H1 (cell line): ENCODE results near the gene TRABD2A. TPM values are rescaled to one million over a fixed set of nuclear protein-coding genes. Genes with fewer than 3 reads are reported as not detected.

Experiments
- CTCF ChIA-PET: fragments of 300-600 bp; sonication (Branson Sonifier 250); formaldehyde crosslinking; loops from one replicate; lab custom pipeline; 2021; ENCODE audit not compliant: partially characterized antibody; lab: Charles Lee
- POLR2A ChIA-PET: fragments of 300-600 bp; sonication (Branson Sonifier 250); formaldehyde crosslinking; loops from one replicate; lab custom pipeline; 2021; ENCODE audit warnings: inconsistent platforms; ENCODE audit not compliant: partially characterized antibody; lab: Charles Lee
- DNase-seq, 2 experiments: peaks; one replicate each; pipeline versions ENCODE4 v3.0.0 to v3.0.0-alpha.2; 2010 to 2022; ENCODE audit warnings: low spot score in 2 of 2, low read depth in 1 of 2, mixed read lengths in 1 of 2
- FAIRE-seq: peaks from 2 replicates; lab custom pipeline; 2011; peaks lifted over from hg19 to GRCh38; lab: Jason Lieb, UNC
- H2AFZ ChIP-seq: 2 replicates; pipeline ENCODE4 v1.8.1; 2012; ENCODE audit warnings: low read length, inconsistent platforms
- H2AK5ac ChIP-seq: 2 replicates; pipeline ENCODE4 v1.6.1; 2013; ENCODE audit warnings: low read depth, low read length
- H2BK120ac ChIP-seq: replicated peaks from 2 replicates; pipeline ENCODE3; 2013; ENCODE audit warnings: low read depth, low read length, inconsistent platforms
- H2BK12ac ChIP-seq: 2 replicates; pipeline ENCODE4 v1.6.1; 2013; ENCODE audit warnings: low read depth, low read length
- H2BK15ac ChIP-seq: 2 replicates; pipeline ENCODE4 v1.6.1; 2013; ENCODE audit warnings: low read length
- H2BK20ac ChIP-seq: 2 replicates; pipeline ENCODE4 v1.6.1; 2013; ENCODE audit warnings: low read length
- H2BK5ac ChIP-seq: 2 replicates; pipeline ENCODE4 v1.6.1; 2013; ENCODE audit warnings: low read depth, low read length
- H3K14ac ChIP-seq: 2 replicates; pipeline ENCODE4 v1.6.1; 2013; ENCODE audit warnings: inconsistent platforms; ENCODE audit not compliant: insufficient read length
- H3K18ac ChIP-seq: 2 replicates; pipeline ENCODE4 v1.6.1; 2013; ENCODE audit warnings: low read length; ENCODE audit errors: extremely low read depth
- H3K23ac ChIP-seq: 2 replicates; pipeline ENCODE4 v1.6.1; 2013; ENCODE audit warnings: inconsistent platforms; ENCODE audit not compliant: insufficient read length
- H3K23me2 ChIP-seq: 2 replicates; pipeline ENCODE4 v1.6.1; 2013; ENCODE audit warnings: low read depth, low read length
- H3K27ac ChIP-seq: 2 replicates; pipeline ENCODE4 v1.6.1; 2011; ENCODE audit warnings: low read depth, low read length, inconsistent platforms
- H3K27me3 ChIP-seq, 4 experiments: replicated peaks in 1 of 4; 1 replicate in 1 of 4; 2 replicates in 3 of 4; pipeline versions ENCODE4 v1.6.1 to v1.8.1; 2011 to 2013; ENCODE audit warnings: low read length in 3 of 4, mild to moderate bottlenecking in 3 of 4, inconsistent platforms in 2 of 4, mixed read lengths in 2 of 4, moderate library complexity in 1 of 4; ENCODE audit not compliant: control insufficient read depth in 3 of 4, insufficient read depth in 3 of 4; ENCODE audit errors: extremely low read depth in 1 of 4
- H3K36me3 ChIP-seq, 4 experiments: 2 replicates each; pipeline versions ENCODE4 v1.6.1 to v1.8.1; 2011 to 2013; ENCODE audit warnings: mild to moderate bottlenecking in 4 of 4, low read length in 3 of 4, moderate library complexity in 2 of 4, control low read depth in 1 of 4, inconsistent platforms in 1 of 4; ENCODE audit not compliant: insufficient read depth in 4 of 4, control insufficient read depth in 2 of 4
- H3K4ac ChIP-seq: replicated peaks from 2 replicates; pipeline ENCODE3; 2013; ENCODE audit warnings: low read length, low read depth, mixed read lengths, inconsistent platforms; ENCODE audit not compliant: insufficient read length
- H3K4me1 ChIP-seq, 4 experiments: replicated peaks in 1 of 4; 1 replicate in 1 of 4; 2 replicates in 3 of 4; pipeline versions ENCODE4 v1.6.1 to v1.8.1; 2011 to 2013; ENCODE audit warnings: low read length in 3 of 4, inconsistent platforms in 2 of 4, mixed read lengths in 1 of 4; ENCODE audit not compliant: insufficient read depth in 4 of 4, control insufficient read depth in 3 of 4
- H3K4me2 ChIP-seq, 2 experiments: 2 replicates each; pipeline versions ENCODE4 v1.6.1 to v1.8.1; 2011 to 2013; ENCODE audit warnings: low read depth in 2 of 2, low read length in 2 of 2, control low read depth in 1 of 2, inconsistent platforms in 1 of 2, mild to moderate bottlenecking in 1 of 2; ENCODE audit not compliant: insufficient read depth in 1 of 2
- H3K4me3 ChIP-seq, 4 experiments: fragments of 200-600, 300-600 bp in 1 of 4; sonication (generic), shearing (Covaris generic), sonication (Bioruptor Twin) in 1 of 4; 2 replicates each; pipeline versions ENCODE4 v1.5.1 to v1.8.1; 2011 to 2016; ENCODE audit warnings: low read length in 4 of 4, low read depth in 3 of 4, control low read depth in 2 of 4, inconsistent platforms in 2 of 4, mild to moderate bottlenecking in 2 of 4, mixed read lengths in 1 of 4, moderate library complexity in 1 of 4; ENCODE audit not compliant: insufficient read depth in 2 of 4; ENCODE audit errors: extremely low read depth in 1 of 4
- H3K56ac ChIP-seq: replicated peaks from 2 replicates; pipeline ENCODE3; 2013; ENCODE audit warnings: low read depth, mild to moderate bottlenecking, mixed read lengths, low read length, inconsistent platforms; ENCODE audit not compliant: insufficient read length
- H3K79me1 ChIP-seq: 2 replicates; pipeline ENCODE4 v1.6.1; 2013; ENCODE audit warnings: low read depth, low read length, control low read depth
- H3K79me2 ChIP-seq, 2 experiments: 2 replicates each; pipeline versions ENCODE4 v1.6.1 to v1.8.1; 2012 to 2013; ENCODE audit warnings: low read length in 2 of 2, mild to moderate bottlenecking in 2 of 2, inconsistent platforms in 1 of 2; ENCODE audit not compliant: insufficient read depth in 2 of 2, control insufficient read depth in 1 of 2
- H3K9ac ChIP-seq, 4 experiments: replicated peaks in 1 of 4; 1 replicate in 1 of 4; 2 replicates in 3 of 4; pipeline versions ENCODE4 v1.6.1 to v1.8.1; 2011 to 2013; ENCODE audit warnings: low read depth in 3 of 4, low read length in 3 of 4, control low read depth in 2 of 4, mild to moderate bottlenecking in 2 of 4, moderate library complexity in 2 of 4, inconsistent platforms in 1 of 4; ENCODE audit errors: extremely low read depth in 1 of 4
- H3K9me3 ChIP-seq, 2 experiments: 2 replicates each; pipeline versions ENCODE4 v1.6.1 to v1.8.1; 2012 to 2013; ENCODE audit warnings: mild to moderate bottlenecking in 2 of 2, moderate library complexity in 2 of 2, control low read depth in 1 of 2, inconsistent platforms in 1 of 2, low read depth in 1 of 2, low read length in 1 of 2, mixed read lengths in 1 of 2; ENCODE audit not compliant: insufficient read depth in 2 of 2
- H4K20me1 ChIP-seq, 2 experiments: replicated peaks in 1 of 2; 2 replicates each; pipeline versions ENCODE3 to v1.8.1; 2011 to 2013; ENCODE audit warnings: inconsistent platforms in 2 of 2, low read length in 2 of 2, mild to moderate bottlenecking in 1 of 2; ENCODE audit not compliant: insufficient read depth in 2 of 2, control insufficient read depth in 1 of 2
- H4K5ac ChIP-seq: 2 replicates; pipeline ENCODE4 v1.6.1; 2013; ENCODE audit warnings: low read length, low read depth, mixed read lengths, inconsistent platforms; ENCODE audit not compliant: insufficient read length
- H4K8ac ChIP-seq: 2 replicates; pipeline ENCODE4 v1.8.0; 2013; ENCODE audit warnings: mild to moderate bottlenecking, moderate library complexity, low read length, inconsistent platforms; ENCODE audit not compliant: insufficient read depth; ENCODE audit errors: extremely low read depth
- H4K91ac ChIP-seq: replicated peaks from 2 replicates; pipeline ENCODE3; 2013; ENCODE audit warnings: low read length, mixed read lengths, inconsistent platforms; ENCODE audit not compliant: insufficient read length
- BCL11A ChIP-seq, 2 experiments: IDR thresholded peaks; one replicate each; pipeline ENCODE4 v1.6.1; 2011; ENCODE audit warnings: low read depth in 2 of 2, low read length in 2 of 2, mild to moderate bottlenecking in 2 of 2
- BRCA1 ChIP-seq: IDR thresholded peaks from 2 replicates; pipeline ENCODE4 v1.6.1; 2012; ENCODE audit warnings: low read depth, low read length, improper control_type of control experiment
- CBX5 ChIP-seq: fragments of 300-800, 300-1000 bp; sonication (generic); IDR thresholded peaks from 2 replicates; pipeline ENCODE4 v1.7.1; 2016; ENCODE audit warnings: antibody characterized with exemption, low read length, low read depth
- GABPA ChIP-seq: IDR thresholded peaks from 2 replicates; pipeline ENCODE4 v1.6.1; 2011; ENCODE audit warnings: mild to moderate bottlenecking, low read length, moderate library complexity, borderline replicate concordance; ENCODE audit not compliant: insufficient read depth
- HDAC2 ChIP-seq, 2 experiments: fragments of 300-600 bp in 1 of 2; sonication (generic) in 1 of 2; IDR thresholded peaks; 2 replicates each; pipeline ENCODE4 v1.6.1; 2011 to 2012; ENCODE audit warnings: low read depth in 2 of 2, low read length in 2 of 2, mild to moderate bottlenecking in 2 of 2, moderate library complexity in 2 of 2, borderline replicate concordance in 1 of 2, inconsistent platforms in 1 of 2
- KDM5A ChIP-seq: fragments of 200-600 bp; IDR thresholded peaks from 2 replicates; pipeline ENCODE4 v1.7.1; 2012; ENCODE audit warnings: mild to moderate bottlenecking, low read length, inconsistent platforms, mixed read lengths
- MAFK ChIP-seq: IDR thresholded peaks from 2 replicates; pipeline ENCODE4 v1.6.1; 2012; ENCODE audit warnings: low read depth, mild to moderate bottlenecking, improper control_type of control experiment, low read length
- RAD21 ChIP-seq, 2 experiments: IDR thresholded peaks in 1 of 2; conservative IDR thresholded peaks in 1 of 2; 2 replicates each; pipeline ENCODE4 v1.6.1; 2011; ENCODE audit warnings: low read depth in 2 of 2, low read length in 2 of 2, improper control_type of control experiment in 1 of 2, inconsistent platforms in 1 of 2, mild to moderate bottlenecking in 1 of 2, moderate library complexity in 1 of 2
- RNF2 ChIP-seq: fragments of 200-900, 300-1000 bp; sonication (generic); IDR thresholded peaks from 2 replicates; pipeline ENCODE4 v1.7.1; 2016; ENCODE audit warnings: borderline replicate concordance, low read depth, mild to moderate bottlenecking, antibody characterized with exemption, low read length; ENCODE audit not compliant: poor library complexity, severe bottlenecking; ENCODE audit errors: missing control alignments
- SUZ12 ChIP-seq: fragments of 200-600 bp; sonication (generic); IDR thresholded peaks from 2 replicates; pipeline ENCODE4 v1.6.1; 2012; ENCODE audit warnings: mild to moderate bottlenecking, inconsistent platforms, low read length, moderate library complexity, mixed read lengths
- ZNF274 ChIP-seq: IDR thresholded peaks from 2 replicates; pipeline ENCODE4 v1.7.0; 2012; ENCODE audit warnings: low read length, borderline replicate concordance; ENCODE audit errors: extremely low read depth
- WGBS, 2 experiments: shearing (Covaris generic) in 1 of 2; methylation state at CpG; one replicate each; pipeline versions ENCODE4 v1.1.6 to v1.1.7; 2013 to 2015; ENCODE audit warnings: low lambda C conversion rate in 2 of 2, mixed read lengths in 2 of 2, inconsistent platforms in 1 of 2, low coverage in 1 of 2, missing lambda C conversion rate in 1 of 2; ENCODE audit not compliant: insufficient replicate concordance in 2 of 2, insufficient coverage in 1 of 2, insufficient read length in 1 of 2; ENCODE audit errors: extremely low coverage in 1 of 2, missing lambda C conversion rate in 1 of 2; 5-methylcytosine and 5-hydroxymethylcytosine counted together
- polyA plus RNA-seq, 7 experiments: library from polyadenylated mRNA; depleted of rRNA in 3 of 7; stranded (reverse) in 5 of 7; unstranded in 2 of 7; fragments of >200 nt in 5 of 7; fragments of 200-250 nt in 2 of 7; gene quantifications; 1 replicate in 5 of 7; 2 replicates in 1 of 7; 4 replicates in 1 of 7; pipeline versions ENCODE4 v1.2.1 to v1.2.3, GENCODE V29; 2011 to 2013; ENCODE audit warnings: missing spikeins in 2 of 7, mixed read lengths in 2 of 7
- total RNA-seq: library from RNA; stranded (reverse); fragmentation: NEBNext Ultra II Directional; extraction: Animal tissue kit (Norgen Biotek cat#: 25700); gene quantifications from 2 replicates; pipeline ENCODE4 v1.2.1, GENCODE V29; 2021

TRABD2A gene
- total and polyA plus RNA-seq, 2 of the 8 experiments (the other 6 are each of a cell fraction or from before 2014, with no cell fraction given): 17.3 to 18.6 TPM

DNA sequence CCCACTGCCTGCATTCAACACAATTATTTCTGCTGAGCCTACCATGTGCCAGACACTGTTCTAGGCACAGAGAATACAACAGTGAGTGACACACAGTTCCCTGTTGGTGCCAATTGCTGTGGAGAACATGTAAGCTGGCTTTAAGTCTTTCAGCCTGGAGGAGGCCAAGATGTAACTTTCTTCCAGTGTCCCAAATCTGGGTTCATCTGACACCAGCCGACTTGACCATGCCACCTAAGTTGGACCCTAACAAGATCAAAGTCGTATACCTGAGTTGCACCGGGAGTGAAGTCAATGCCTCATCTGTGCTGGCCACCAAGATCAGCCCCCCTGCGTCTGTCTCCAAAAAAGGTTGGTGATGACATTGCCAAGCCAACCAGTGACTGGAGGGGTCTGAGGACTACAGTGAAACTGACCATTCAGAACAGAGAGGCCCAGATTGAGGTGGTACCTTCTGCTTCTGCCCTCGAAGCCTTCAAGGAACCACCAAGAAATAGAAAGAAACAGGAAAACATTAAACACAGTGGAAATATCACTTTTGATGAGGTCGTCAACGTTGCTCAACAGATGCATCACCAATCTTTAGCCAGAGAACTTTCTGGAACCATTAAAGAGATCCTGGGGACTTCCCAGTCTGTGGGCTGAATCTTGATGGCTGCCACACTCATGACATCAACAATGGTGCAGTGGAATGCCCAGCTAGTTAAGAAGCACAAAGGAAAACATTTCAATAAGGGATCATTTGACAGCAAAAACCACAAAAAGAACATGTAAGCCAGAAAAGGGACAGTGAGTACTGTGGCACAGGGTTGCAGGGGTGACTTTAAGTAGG lies 6.3 kb downstream of the TRABD2A start:
- H2AFZ ChIP-seq: no peak overlapping the region
- H3K79me2 ChIP-seq: no peaks in the 10 kb centered on the region
- no peak overlapping the region for H2BK15ac ChIP-seq
- no peak overlapping the region for H4K5ac ChIP-seq
- H3K23me2 ChIP-seq: no peaks in the 10 kb centered on the region
- ChIA-PET CTCF (interaction anchor here (1.8 kb wide), 1 partner anchor 52 kb away, joined by 4 read pairs; no protein-coding TSS in a partner anchor), POLR2A (no interaction called here)
- H2BK20ac ChIP-seq: no peak overlapping the region
- no peak overlapping the region for H2BK12ac ChIP-seq
- H3K4ac ChIP-seq: no peak overlapping the region
- no peak overlapping the region for H4K91ac ChIP-seq
- no peak overlapping the region for H2BK120ac ChIP-seq
- peaks cover 7 to 18% (median 17%) of the 10 kb centered on the region in 4 experiments for H3K27me3 ChIP-seq
- no peak overlapping the region for H2AK5ac ChIP-seq
- H3K36me3 ChIP-seq: no peaks in the 10 kb centered on the region
- no peak overlapping the region for H3K56ac ChIP-seq
- no peaks in the 10 kb centered on the region for H3K9me3 ChIP-seq
- H3K4me2 ChIP-seq: no peak overlapping the region
- no peak overlapping the region for H4K8ac ChIP-seq
- H3K4me3 ChIP-seq: no peak overlapping the region
- H3K79me1 ChIP-seq: no peaks in the 10 kb centered on the region; the same call in 1 of the 2 replicates
- H3K23ac ChIP-seq: no peak overlapping the region
- WGBS, 2 experiments: 89% methylated on average over 7 of the region's 7 CpGs; no CpG with 5 or more reads in 1 of the 2 experiments
- H2BK5ac ChIP-seq: no peak overlapping the region
- H4K20me1 ChIP-seq: peaks cover 0 to 5% of the 10 kb centered on the region in 2 experiments
- H3K27ac ChIP-seq: no peak overlapping the region
- DNase-seq: no peak
- H3K14ac ChIP-seq: no peak overlapping the region
- H3K4me1 ChIP-seq: no peaks in the 10 kb centered on the region
- no peak overlapping the region for H3K9ac ChIP-seq
- FAIRE-seq: no peak
- no peak overlapping the region for H3K18ac ChIP-seq
- TF ChIP-seq RNF2 (no peak), BCL11A (IDR thresholded peaks at IDR 0.05; ENCODE audit: low read depth in 2 of 2, low read length in 2 of 2) (no peak), CBX5 (no peak), GABPA (no peak), MAFK (no peak), ZNF274 (no peak), KDM5A (no peak), HDAC2 (IDR thresholded peaks at IDR 0.05; ENCODE audit: borderline replicate concordance in 1 of 2, low read depth in 2 of 2, low read length in 2 of 2) (no peak), SUZ12 (no peak), BRCA1 (no peak), RAD21 (IDR thresholded peaks at IDR 0.05 in 1 of 2, conservative IDR thresholded peaks at IDR 0.05 in 1 of 2; ENCODE audit: low read depth in 2 of 2, low read length in 2 of 2) (no peak)
